ENCODE data around the gene RAB5A.
"Not testable (repeated sequence)": the region's sequence is repeated elsewhere in the genome, so short reads cannot be mapped to it uniquely, and the experiment has no call there.

Gene RAB5A

DNA sequence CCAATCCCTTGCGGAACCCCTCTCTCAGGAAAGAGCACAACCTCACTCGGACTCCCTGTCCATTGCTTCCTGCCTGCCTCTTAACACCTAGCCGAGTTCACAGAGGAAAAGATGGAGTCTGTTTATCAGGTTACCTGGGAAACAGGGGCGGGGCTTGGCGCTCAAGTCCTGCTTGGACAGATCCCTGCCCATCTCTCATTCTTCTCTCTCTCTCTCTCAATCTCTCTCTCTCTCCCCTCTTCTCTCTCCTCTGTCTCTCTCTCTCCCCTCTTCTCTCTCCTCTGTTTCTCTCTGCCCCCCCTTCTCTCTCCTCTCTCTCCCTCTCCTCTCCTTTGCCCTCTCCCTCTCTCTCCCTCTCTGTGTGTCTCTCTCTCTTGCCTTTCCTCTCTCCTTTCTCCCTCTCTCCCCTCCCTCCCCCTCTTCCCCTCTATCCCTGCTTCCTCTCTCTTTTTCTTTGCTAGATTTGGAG lies 12.8 kb upstream of the RAB5A start, which contains the start of gene EFHB:
Gene EFHB, minus strand, starts transcription at position 120 of the 469 bp plus-strand sequence. CDS start 199 bp downstream, outside the sequence.
- H3K27ac Mint-ChIP-seq, result peak within 1 kb of the TSS; percentile 89
- H3K4me3 Mint-ChIP-seq, result peak within 1 kb of the TSS in 1 of 2 donors; percentile 29
- peaks cover 0 to 3% of the 10 kb centered on the region in 2 donors for H3K36me3 Mint-ChIP-seq
- no peaks in the 10 kb centered on the region for H3K27me3 Mint-ChIP-seq
- peaks cover 27 to 50% of the 10 kb centered on the region in 2 donors for H3K4me1 Mint-ChIP-seq
- DNase-seq, result no peak
- peaks cover 8 to 9% of the 10 kb centered on the region in 2 donors for H3K9me3 Mint-ChIP-seq
- no peak for ATAC-seq (replicated peaks)

DNA sequence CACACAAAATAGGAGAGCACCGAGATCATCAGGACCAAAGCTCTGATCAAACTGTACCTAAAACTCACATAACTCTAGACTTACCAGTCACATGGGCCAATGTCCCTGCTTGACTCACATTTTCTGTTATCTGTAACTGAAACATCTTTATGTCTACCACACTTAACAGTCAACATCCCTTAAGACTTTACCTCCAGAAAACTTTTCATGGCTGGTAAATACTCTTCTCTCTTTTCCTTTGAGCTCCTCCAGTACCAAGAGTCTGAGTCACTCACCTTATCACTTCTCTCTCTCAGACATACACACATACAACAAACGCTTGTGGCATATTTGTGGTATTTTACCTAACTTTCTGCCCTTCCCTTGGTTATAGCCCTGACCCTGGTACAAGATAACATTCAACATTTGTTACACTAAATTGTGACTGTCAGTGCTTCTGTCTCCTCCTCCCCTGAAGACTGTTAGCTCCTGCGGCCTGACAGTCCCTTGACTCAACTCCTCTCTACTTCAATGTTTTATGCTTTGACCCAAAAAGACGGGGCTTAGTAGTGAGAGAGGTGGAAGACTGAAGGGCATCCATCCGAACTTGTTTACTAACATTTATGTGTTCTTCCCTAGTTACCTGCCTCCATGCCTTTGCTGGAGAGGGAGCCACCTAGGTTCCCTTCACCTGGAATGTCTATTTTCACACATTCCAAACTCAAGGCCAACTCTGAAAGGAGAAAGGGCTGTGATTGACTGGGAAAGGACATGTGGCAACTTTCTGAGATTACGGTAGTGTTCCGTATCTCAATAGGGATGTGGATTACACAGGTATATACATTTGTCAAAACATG lies 9.2 kb upstream of the RAB5A start:
- peak; percentile 53 to 54 for ATAC-seq (replicated peaks)

DNA sequence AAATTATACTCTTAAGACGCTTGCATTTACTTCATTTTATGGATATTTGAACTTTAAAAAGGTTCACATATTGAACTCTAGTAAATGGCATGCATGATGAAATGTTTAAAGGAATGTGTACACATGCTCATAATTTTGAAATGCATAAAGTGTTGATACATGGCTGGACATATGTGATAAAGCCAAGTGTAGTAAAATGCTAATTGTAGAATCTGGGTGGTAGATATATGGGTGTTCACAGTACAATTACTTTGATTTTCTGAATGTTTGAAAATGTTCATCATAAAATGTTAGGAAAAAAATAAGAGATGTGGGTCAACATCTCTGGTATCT lies 8.6 kb upstream of the RAB5A start:
- Mint-ChIP-seq H3K4me1 (peaks cover 15 to 21% of the 10 kb centered on the region in 2 donors), H3K4me3 (no peak overlapping the region), H3K27ac (no peak overlapping the region), H3K27me3 (no peaks in the 10 kb centered on the region), H3K36me3 (peaks cover 0 to 3% of the 10 kb centered on the region in 2 donors), H3K9me3 (peaks cover 8 to 9% of the 10 kb centered on the region in 2 donors)
- DNase-seq (no peak), ATAC-seq (replicated peaks) (no peak)

More for the DNA sequence above, 9.2 kb upstream of the RAB5A start:
- Mint-ChIP-seq H3K4me3 (no peak overlapping the region), H3K9me3 (peaks cover 8 to 10% of the 10 kb centered on the region in 2 donors), H3K4me1 (peaks cover 17 to 27% of the 10 kb centered on the region in 2 donors), H3K27me3 (no peaks in the 10 kb centered on the region), H3K27ac (peak overlapping the region; percentile 6), H3K36me3 (peaks cover 0 to 3% of the 10 kb centered on the region in 2 donors)
- DNase-seq, result no peak

DNA sequence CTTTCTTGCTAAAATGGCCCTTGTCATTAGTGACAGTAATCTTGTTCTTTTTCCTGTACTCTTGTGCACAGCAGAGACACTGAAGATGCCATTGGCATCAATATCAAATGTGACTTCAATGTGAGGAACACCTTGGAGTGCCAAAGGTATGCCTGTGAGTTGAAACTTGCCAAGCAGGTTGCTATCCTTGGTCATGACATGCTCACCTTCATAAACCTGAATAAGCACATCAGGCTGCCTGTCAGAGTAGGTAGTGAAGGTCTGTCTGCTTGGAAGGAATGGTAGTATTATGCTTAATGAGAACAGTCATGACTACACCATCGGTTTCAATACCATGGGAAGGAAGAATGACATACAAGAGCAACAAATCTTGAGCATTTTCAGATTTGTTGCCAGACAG lies 6.3 kb upstream of the RAB5A start:
- Mint-ChIP-seq H3K9me3 (peaks cover 0 to 2% of the 10 kb centered on the region in 2 donors), H3K27ac (no peak overlapping the region), H3K4me1 (peaks cover 7 to 17% of the 10 kb centered on the region in 2 donors), H3K4me3 (no peak overlapping the region), H3K36me3 (no peaks in the 10 kb centered on the region), H3K27me3 (no peaks in the 10 kb centered on the region)
- DNase-seq (no peak), ATAC-seq (replicated peaks) (no peak)

DNA sequence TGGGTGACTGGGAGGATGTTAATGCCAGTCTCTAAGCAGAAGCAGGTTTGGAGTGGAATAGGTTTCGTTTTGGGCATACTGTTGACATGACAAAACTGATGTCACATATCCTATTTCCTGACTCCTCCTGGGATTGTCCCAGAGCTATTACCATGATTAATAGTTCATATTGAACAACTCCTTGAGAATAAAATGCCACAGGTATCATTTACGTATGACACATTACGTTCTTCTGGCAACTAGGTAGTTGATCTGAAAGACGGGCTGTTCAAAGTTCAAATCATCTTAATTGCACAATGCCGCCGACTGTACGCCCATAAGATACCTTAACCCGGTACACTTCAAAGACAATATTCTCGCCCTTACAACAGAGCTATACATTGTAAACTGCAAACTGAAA lies 1.4 kb upstream of the RAB5A start:
- Mint-ChIP-seq H3K4me3 (peak overlapping the region; percentile 41 to 90), H3K4me1 (peaks cover 6 to 23% of the 10 kb centered on the region in 2 donors), H3K9me3 (no peaks in the 10 kb centered on the region), H3K27ac (peak overlapping the region; percentile 96), H3K27me3 (no peaks in the 10 kb centered on the region), H3K36me3 (peaks cover 0 to 6% of the 10 kb centered on the region in 2 donors)
- ATAC-seq (replicated peaks), result no peak
- DNase-seq, result no peak

DNA sequence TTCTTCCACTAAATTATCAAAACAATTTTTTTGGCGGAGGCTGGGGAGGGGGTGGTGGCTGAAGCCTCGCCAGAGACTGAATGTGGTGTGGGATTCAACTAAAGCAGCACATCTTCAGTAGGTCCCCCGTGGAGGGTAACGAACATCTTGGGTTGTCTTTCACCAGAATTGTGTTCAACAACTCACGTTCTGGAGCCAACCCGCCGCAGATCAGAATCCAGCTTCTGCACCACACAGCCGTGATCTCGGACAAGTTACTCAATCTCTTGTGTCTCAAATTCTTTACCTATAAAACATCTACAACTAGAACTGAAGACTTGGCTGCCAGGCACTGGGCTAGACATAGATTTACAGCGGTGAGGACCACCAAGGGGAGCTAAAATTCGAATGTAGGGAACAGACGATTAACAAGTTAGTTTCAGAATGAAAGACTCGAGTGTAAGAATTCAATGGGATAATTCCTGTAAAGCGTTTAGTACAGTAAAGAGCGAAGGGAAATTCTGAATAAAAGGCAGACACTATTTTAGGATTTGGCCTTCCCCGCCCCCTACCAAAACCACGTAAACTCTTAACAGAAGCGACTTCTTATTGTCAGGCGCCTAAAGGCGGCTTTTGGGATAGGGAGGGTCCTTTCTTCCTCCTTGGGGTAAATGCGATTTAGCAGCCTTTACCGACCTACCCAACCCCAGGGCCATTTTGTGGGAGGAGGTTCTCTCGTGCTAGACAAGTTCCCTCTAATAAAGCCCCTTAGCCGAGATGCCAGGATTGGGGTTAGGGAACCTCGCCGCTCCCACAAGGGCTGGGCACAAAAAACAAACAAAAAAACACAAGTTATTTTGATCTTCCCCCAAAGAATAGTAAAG lies 697 bp upstream of the RAB5A start:
- Mint-ChIP-seq H3K36me3 (peaks cover 0 to 10% of the 10 kb centered on the region in 2 donors), H3K27me3 (no peaks in the 10 kb centered on the region), H3K27ac (peak overlapping the region; percentile 96), H3K9me3 (no peaks in the 10 kb centered on the region), H3K4me1 (peaks cover 8 to 23% of the 10 kb centered on the region in 2 donors), H3K4me3 (peak overlapping the region; percentile 87 to 90)
- ATAC-seq (replicated peaks), result peak; percentile 10 to 20
- no peak for DNase-seq

DNA sequence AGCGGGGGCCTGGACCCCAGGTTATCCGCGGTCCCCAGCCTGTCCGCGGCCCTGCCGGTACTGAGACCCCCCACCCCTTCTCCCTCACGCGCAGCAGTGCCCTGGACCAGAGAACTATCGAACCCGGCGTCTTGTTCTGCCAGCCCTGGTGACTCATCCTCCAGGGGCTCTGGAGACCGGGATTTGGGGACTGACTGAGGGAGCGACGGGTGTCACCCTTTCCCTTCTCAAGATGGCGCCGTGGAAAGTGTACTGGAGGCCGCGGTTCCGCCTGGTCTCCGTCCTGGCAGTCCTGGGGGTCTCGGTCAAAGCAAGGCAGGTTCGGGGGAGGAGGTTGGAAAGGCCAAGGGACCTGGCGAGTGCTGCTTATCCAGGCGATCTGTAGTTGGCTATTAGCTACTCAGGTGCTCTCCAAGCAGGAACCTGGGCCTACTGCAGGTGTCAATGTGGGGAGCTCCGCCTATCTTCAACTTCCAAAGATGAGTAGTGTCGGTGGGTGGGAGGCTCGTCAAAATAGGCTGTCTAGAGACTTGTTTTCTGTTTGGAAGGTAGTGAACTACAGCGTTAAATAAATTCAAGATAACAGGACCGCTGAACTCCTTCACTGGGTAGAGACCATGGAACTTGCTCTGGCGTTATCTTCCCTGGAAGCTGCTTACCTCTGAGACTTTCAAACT lies 790 bp downstream of the RAB5A start:
- Mint-ChIP-seq H3K4me1 (peaks cover 12 to 31% of the 10 kb centered on the region in 2 donors), H3K36me3 (peaks cover 4 to 15% of the 10 kb centered on the region in 2 donors), H3K9me3 (no peaks in the 10 kb centered on the region), H3K27ac (peak overlapping the region; percentile 96), H3K4me3 (peak overlapping the region; percentile 87 to 90), H3K27me3 (no peaks in the 10 kb centered on the region)
- ATAC-seq (replicated peaks) (peak; percentile 17 to 24), DNase-seq (peak; percentile 43)

DNA sequence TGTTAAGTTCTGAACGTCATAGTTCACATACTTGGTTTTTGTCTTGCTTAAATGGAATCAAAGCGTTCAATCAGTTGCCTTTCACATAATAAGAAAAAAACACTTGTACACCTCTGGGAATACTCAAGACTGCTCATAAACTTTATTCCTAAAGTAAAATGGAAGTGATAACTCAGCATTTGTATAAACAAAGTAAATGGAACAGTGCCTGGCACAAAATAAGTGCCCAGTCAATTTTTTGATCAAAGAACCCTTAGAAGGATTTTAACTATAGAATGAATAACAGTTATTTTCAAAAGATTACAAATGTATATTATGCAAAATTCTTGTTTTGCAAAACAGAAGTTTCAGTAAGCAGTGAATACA lies 1.3 kb downstream of the RAB5A start:
- H3K4me3 Mint-ChIP-seq, result peak overlapping the region; percentile 87 to 90
- H3K27me3 Mint-ChIP-seq, result no peaks in the 10 kb centered on the region
- H3K4me1 Mint-ChIP-seq, result peaks cover 12 to 31% of the 10 kb centered on the region in 2 donors
- ATAC-seq (replicated peaks) (no peak), DNase-seq (no peak)
- peak overlapping the region; percentile 96 for H3K27ac Mint-ChIP-seq
- peaks cover 4 to 15% of the 10 kb centered on the region in 2 donors for H3K36me3 Mint-ChIP-seq
- no peaks in the 10 kb centered on the region for H3K9me3 Mint-ChIP-seq

DNA sequence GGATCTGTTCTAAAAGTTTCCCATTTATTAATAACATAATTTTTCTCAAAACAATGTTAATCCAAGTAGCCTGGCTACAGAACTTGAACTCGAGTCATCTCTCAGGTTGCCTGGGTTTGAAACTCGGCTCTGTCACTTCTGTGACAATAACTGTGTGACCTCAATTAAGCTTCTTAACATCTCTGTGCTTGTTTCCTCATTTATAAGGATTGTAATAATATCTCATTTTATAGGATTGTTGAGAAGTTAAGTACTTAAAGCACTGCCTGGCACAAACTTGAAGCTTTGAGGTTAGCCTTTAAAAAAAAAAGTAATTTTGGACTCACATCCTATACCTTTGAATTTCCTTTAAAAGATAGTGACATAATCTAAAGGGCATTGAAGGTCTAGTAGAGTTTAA lies 3.4 kb downstream of the RAB5A start:
- Mint-ChIP-seq H3K36me3 (peaks cover 12 to 21% of the 10 kb centered on the region in 2 donors), H3K27ac (no peak overlapping the region), H3K4me1 (peaks cover 13 to 31% of the 10 kb centered on the region in 2 donors), H3K9me3 (no peaks in the 10 kb centered on the region), H3K4me3 (no peak overlapping the region), H3K27me3 (no peaks in the 10 kb centered on the region)
- ATAC-seq (replicated peaks) (no peak), DNase-seq (no peak)

DNA sequence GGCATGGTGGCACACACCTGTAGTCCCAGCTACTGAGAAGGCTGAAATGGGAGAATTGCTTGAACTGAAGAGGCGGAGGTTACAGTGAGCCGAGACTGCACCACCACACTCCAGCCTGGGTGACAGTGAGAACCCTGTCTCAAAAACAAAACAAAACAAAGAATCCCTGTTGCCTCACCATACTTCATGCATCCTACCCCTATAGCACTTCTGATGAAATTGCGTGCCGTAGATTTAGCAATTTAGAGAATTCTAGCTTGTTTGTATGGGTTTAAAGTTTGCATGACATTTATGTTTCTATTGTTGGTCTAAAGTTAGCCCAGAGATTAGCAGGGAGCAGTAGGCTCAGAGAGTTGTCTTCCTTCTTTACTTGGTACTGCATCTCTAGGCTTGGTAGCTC lies 7.8 kb downstream of the RAB5A start:
- peaks cover 25 to 33% of the 10 kb centered on the region in 2 donors for H3K36me3 Mint-ChIP-seq
- no peak for ATAC-seq (replicated peaks)
- H3K4me3 Mint-ChIP-seq, result no peak overlapping the region
- H3K4me1 Mint-ChIP-seq, result peaks cover 17 to 40% of the 10 kb centered on the region in 2 donors
- H3K27ac Mint-ChIP-seq, result no peak overlapping the region
- H3K9me3 Mint-ChIP-seq, result no peaks in the 10 kb centered on the region
- DNase-seq, result no peak
- no peaks in the 10 kb centered on the region for H3K27me3 Mint-ChIP-seq

DNA sequence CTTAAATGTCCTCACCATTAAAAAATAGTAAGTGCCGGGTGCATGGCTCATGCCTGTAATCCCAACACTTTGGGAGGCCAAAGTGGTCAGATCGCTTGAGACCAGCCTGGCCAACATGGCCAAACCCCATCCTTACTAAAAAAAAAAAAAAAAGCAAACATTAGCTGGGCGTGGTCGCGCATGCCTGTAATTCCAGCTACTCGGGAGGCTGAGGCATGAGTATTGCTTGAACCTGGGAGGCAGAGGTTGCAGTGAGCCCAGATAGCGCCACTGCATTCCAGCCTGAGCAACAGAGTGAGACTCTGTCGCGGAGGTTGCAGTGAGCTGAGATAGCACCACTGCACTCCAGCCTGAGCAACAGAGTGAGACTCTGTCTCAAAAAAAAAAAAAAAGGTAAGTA lies 10.5 kb downstream of the RAB5A start:
- Mint-ChIP-seq H3K36me3 (peaks cover 29 to 39% of the 10 kb centered on the region in 2 donors), H3K4me1 (peaks cover 18 to 56% of the 10 kb centered on the region in 2 donors)
- DNase-seq; H3K27ac Mint-ChIP-seq; H3K9me3 Mint-ChIP-seq; H3K4me3 Mint-ChIP-seq; H3K27me3 Mint-ChIP-seq; ATAC-seq (replicated peaks): not testable (repeated sequence)

DNA sequence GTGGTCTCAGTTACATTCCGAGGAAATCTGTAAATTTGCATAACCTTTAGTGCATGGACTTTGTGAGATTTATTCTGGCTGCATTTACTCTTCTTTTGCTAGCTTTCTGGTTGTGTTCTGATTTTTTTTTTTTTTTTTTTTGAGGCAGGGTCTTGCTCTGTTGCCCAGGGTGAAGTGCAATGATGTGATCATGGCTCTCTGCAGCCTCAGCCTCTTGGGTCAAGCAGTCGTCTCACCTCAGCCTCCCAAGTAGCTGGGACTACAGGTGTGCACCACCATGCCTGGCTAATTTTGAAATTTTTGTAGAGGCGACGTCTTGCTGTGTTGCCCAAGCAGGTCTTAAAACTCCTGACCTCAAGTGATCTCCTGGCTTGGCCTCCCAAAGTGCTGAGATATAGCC lies 12.6 kb downstream of the RAB5A start:
- Mint-ChIP-seq H3K4me1 (peaks cover 20 to 71% of the 10 kb centered on the region in 2 donors), H3K4me3 (no peak overlapping the region), H3K36me3 (peaks cover 27 to 42% of the 10 kb centered on the region in 2 donors), H3K9me3 (no peaks in the 10 kb centered on the region), H3K27ac (no peak overlapping the region), H3K27me3 (no peaks in the 10 kb centered on the region)
- ATAC-seq (replicated peaks), result no peak
- no peak for DNase-seq

DNA sequence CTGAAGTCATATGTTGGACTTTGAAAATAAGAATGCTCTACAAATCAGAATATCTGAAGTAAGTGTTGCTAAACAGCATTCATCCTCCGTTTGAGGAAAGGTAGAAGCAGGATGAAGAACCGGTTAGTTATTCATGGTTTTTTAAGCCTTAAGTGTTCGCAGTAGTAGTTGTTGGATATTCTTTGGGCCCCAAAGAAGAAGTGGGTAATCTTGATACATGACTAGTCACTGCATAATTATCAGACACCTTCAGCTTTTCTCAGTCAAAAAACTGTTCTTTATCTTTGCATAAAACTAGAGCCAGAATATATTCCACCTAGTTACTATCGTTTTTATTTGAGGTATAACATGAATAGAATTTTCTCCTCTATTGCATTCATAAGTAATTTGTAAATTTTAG lies 13.8 kb downstream of the RAB5A start:
- H3K27ac Mint-ChIP-seq, result no peak overlapping the region
- H3K4me1 Mint-ChIP-seq, result peaks cover 19 to 75% of the 10 kb centered on the region in 2 donors
- no peaks in the 10 kb centered on the region for H3K27me3 Mint-ChIP-seq
- peaks cover 24 to 41% of the 10 kb centered on the region in 2 donors for H3K36me3 Mint-ChIP-seq
- no peak overlapping the region for H3K4me3 Mint-ChIP-seq
- ATAC-seq (replicated peaks), result peak in 1 of 2 donors; percentile 29
- DNase-seq, result no peak
- H3K9me3 Mint-ChIP-seq, result no peaks in the 10 kb centered on the region

DNA sequence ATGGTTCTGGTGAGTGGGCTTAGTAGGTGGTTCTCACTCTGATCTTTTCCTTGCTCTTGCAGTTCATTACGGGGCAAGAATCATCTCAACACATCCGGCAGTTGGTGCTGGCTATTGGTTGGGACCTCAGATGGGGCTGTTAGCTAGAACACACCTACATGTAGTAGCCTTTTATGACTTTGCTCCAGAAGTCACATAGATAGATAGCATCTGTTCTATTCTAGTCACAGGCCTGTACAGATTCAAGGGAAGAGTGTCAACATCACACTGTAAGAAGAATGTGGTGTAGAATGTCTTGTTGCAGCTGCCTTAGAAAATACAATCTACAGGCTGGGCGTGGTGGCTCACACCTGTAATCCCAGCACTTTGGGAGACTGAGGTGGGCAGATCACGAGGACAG lies 15.1 kb downstream of the RAB5A start:
- no peak overlapping the region for H3K4me3 Mint-ChIP-seq
- H3K9me3 Mint-ChIP-seq, result peaks cover 0 to 5% of the 10 kb centered on the region in 2 donors
- peaks cover 23 to 77% of the 10 kb centered on the region in 2 donors for H3K4me1 Mint-ChIP-seq
- DNase-seq (no peak), ATAC-seq (replicated peaks) (no peak)
- H3K27me3 Mint-ChIP-seq, result no peaks in the 10 kb centered on the region
- H3K36me3 Mint-ChIP-seq, result peaks cover 28 to 45% of the 10 kb centered on the region in 2 donors
- no peak overlapping the region for H3K27ac Mint-ChIP-seq
